HFF-Myc (cell line): Measurements from ENCODE around the gene NOP9.
A peak's percentile ranks its signal among the peaks of the same experiment; 100 is the strongest.

ENCODE experiments used
- DNase-seq: peaks from one replicate; pipeline ENCODE4 v3.0.0-alpha.2; 2011; ENCODE audit warnings: low read depth; ENCODE audit errors: extremely low read depth
- H3K4me3 ChIP-seq: replicated peaks from 2 replicates; pipeline ENCODE4 v1.5.1; 2011; ENCODE audit warnings: low read depth, mild to moderate bottlenecking, control low read depth, low read length
- CTCF ChIP-seq: IDR thresholded peaks from 2 replicates; pipeline ENCODE4 v1.5.1; 2012; ENCODE audit warnings: mild to moderate bottlenecking, low read depth, low read length, control low read depth; ENCODE audit errors: missing control alignments

The NOP9 gene

GRCh38 chr14:24270537-24271133 is 29.0 kb upstream of the NOP9 start:
- no peak for DNase-seq
- TF ChIP-seq CTCF: no peak
- peak overlapping the region; percentile 89 for H3K4me3 ChIP-seq

GRCh38 chr14:24271134-24271833 is 28.4 kb upstream of the NOP9 start, which contains the start of gene RABGGTA:
Gene RABGGTA (minus strand): TSS chr14:24271597. CDS start chr14:24271115, 482 bp downstream.
- peak; percentile 57 for DNase-seq
- peak; percentile 58 for TF ChIP-seq CTCF
- peak within 1 kb of the TSS; percentile 89 for H3K4me3 ChIP-seq

- no peak for DNase-seq
- H3K4me3 ChIP-seq: peak overlapping the region; percentile 89
- TF ChIP-seq CTCF: no peak
These were observed 27.8 kb upstream of the NOP9 start for GRCh38 chr14:24271834-24272263.

- no peak overlapping the region for H3K4me3 ChIP-seq
- no peak for TF ChIP-seq CTCF
These were observed 27.2 kb upstream of the NOP9 start for GRCh38 chr14:24272467-24272866.

GRCh38 chr14:24273422-24273998 is 26.1 kb upstream of the NOP9 start:
- no peak for TF ChIP-seq CTCF
- no peak for DNase-seq
- H3K4me3 ChIP-seq: no peak overlapping the region

More at GRCh38 chr14:24272467-24272866, 27.2 kb upstream of the NOP9 start:
- no peak for DNase-seq

- TF ChIP-seq CTCF: no peak
- H3K4me3 ChIP-seq: no peak overlapping the region
- no peak for DNase-seq
These were observed 25.5 kb upstream of the NOP9 start for GRCh38 chr14:24274101-24274543.
